GM19372 (cell line): ENCODE measurements around the gene RPS6KL1.

ENCODE experiments used
- ATAC-seq: cut with Tn5 transposase; IDR thresholded peaks from one replicate; pipeline ENCODE4 v1.9.1; 2021; ENCODE audit warnings: mild to moderate bottlenecking, low read depth, moderate library complexity; ENCODE audit not compliant: unreplicated experiment

The RPS6KL1 gene, protein sequence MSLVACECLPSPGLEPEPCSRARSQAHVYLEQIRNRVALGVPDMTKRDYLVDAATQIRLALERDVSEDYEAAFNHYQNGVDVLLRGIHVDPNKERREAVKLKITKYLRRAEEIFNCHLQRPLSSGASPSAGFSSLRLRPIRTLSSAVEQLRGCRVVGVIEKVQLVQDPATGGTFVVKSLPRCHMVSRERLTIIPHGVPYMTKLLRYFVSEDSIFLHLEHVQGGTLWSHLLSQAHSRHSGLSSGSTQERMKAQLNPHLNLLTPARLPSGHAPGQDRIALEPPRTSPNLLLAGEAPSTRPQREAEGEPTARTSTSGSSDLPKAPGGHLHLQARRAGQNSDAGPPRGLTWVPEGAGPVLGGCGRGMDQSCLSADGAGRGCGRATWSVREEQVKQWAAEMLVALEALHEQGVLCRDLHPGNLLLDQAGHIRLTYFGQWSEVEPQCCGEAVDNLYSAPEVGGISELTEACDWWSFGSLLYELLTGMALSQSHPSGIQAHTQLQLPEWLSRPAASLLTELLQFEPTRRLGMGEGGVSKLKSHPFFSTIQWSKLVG

GRCh38 chr14:74922752-74923401 is at the start of gene RPS6KL1:
Gene RPS6KL1, minus strand, starts transcription at chr14:74923260. Its CDS starts 1,719 bp downstream, at chr14:74921541.
- peak; percentile 95 for ATAC-seq

- no peak for ATAC-seq
Observed at GRCh38 chr14:74968811-74969210, 45.8 kb upstream of the RPS6KL1 start.

- ATAC-seq, result no peak
Observed at GRCh38 chr14:74965486-74966153, 42.6 kb upstream of the RPS6KL1 start.

GRCh38 chr14:74964787-74965485 is 41.9 kb upstream of the RPS6KL1 start:
- ATAC-seq, result no peak

DNA sequence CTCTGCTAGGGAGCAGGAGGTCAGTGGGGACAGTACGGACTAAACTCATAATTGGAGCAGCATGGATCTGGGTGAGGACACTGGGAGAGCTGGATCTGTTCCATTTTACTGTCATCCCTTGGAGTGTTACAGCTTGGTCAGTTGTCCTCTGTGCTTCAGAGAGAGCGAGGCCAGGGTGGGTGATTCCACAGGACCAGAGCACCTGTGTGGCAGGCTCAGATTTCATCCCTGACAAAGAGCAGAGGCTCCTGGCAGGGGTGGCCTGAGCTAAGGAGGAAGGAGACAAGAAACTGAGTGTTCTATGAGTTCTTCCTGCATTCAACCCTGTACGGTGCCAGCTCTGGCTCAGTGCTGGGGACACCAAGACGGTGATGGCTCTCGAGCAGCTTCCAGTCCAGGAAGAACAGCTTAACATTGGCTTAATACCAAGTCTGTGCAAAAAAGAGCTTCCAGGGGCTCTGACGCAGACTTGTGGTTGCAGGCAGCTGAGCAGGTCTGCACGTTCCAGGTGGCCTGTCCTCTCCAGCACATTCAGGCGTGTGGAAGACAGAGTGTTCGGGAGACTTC is 40.7 kb upstream of the RPS6KL1 start:
- ATAC-seq, result no peak

GRCh38 chr14:74963178-74963704 is 40.2 kb upstream of the RPS6KL1 start:
- no peak for ATAC-seq

- ATAC-seq, result no peak
Observed at GRCh38 chr14:74962493-74962892, 39.4 kb upstream of the RPS6KL1 start.

- no peak for ATAC-seq
Observed at GRCh38 chr14:74962046-74962445, 39.0 kb upstream of the RPS6KL1 start.

DNA sequence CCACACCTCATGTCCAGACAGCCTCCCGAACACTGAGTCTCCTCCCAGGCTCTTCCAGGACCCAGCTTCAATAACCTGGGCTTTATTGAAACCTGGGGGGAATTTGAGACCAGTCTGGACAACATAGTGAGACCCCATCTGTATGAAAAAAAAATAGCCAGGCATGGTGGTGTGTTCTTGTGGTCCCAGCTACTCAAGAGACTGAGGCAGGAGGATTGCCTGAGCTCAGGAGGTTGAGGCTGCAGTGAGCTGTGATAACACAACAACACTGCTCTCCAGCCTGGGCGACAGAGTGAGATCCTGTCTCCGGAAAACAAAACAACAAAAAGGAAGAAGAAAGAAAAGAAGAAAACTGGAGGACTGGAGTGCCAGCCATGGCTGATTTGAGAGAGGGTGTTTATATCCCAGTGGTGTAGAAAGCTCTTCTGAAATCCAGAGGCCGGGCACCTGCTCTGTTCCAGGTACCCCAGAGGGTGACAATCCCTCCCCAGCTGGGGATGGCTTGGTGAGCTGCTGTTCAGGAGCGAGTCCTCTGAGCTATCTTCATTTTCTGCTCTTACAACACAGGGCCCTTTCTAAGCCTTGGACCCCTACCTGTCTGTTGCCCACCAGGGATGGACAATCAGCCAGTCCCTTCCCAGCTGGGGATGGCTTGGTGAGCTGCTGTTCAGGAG is 38.3 kb upstream of the RPS6KL1 start:
- no peak for ATAC-seq

DNA sequence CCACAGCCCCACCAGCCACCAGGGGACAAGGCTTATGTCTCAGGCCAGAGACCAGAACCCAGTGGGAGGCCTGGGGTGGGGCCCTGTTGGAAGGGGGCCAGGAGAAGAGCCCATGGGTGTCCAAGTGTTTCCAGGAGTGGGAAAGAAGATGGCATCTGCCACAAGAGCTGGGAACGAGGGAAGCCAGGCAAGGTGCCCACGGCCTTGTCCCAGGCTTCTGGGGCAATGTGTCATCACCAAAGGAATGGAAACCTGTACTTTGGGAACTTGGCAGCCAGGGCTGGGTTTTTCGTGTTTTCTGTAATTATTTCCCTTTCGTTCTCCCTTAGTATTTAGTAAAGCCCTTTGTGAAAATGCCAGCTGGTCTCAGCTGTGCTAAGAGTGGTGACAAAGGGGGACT is 37.7 kb upstream of the RPS6KL1 start:
- no peak for ATAC-seq

GRCh38 chr14:74959596-74960180 is 36.6 kb upstream of the RPS6KL1 start:
- no peak for ATAC-seq

GRCh38 chr14:74956280-74957072 is 33.4 kb upstream of the RPS6KL1 start:
- ATAC-seq, result no peak

GRCh38 chr14:74956027-74956279 is 32.9 kb upstream of the RPS6KL1 start:
- ATAC-seq, result no peak

GRCh38 chr14:74955229-74956026 is 32.4 kb upstream of the RPS6KL1 start, which contains the start of gene PGF:
Gene PGF, minus strand, starts transcription at chr14:74955597. Its CDS starts 355 bp downstream, at chr14:74955242.
- ATAC-seq, result no peak

DNA sequence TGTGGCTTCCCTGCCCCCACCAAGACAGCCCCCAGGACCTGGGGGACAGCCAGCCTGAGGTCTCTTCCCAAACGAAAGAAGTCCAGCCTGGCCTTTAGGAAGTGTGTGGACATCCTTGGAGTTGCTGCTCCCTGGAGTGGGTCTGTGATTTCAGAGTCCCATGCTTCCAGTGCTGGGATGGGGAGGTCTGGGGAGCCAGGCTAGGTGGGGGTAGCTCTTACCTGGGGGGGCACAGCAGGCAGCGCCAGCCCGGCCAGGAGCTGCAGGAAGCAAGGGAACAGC is 31.8 kb upstream of the RPS6KL1 start:
- no peak for ATAC-seq

GRCh38 chr14:74954232-74954946 is 31.3 kb upstream of the RPS6KL1 start:
- ATAC-seq, result no peak

GRCh38 chr14:74953686-74954085 is 30.6 kb upstream of the RPS6KL1 start:
- ATAC-seq, result no peak
